ENCODE data around the gene HCFC1.

HCFC1 gene

GRCh38 chrX:153957224-153957623 is 14.4 kb downstream of the HCFC1 start:
- DNase-seq (ENCODE audit: low read depth), result no peak

GRCh38 chrX:153956044-153956907 is 15.3 kb downstream of the HCFC1 start:
- DNase-seq (ENCODE audit: low read depth), result no peak

GRCh38 chrX:153955228-153955732 is 16.3 kb downstream of the HCFC1 start:
- DNase-seq (ENCODE audit: low read depth), result no peak

GRCh38 chrX:153954558-153955227 is 16.9 kb downstream of the HCFC1 start:
- DNase-seq (ENCODE audit: low read depth), result no peak

GRCh38 chrX:153953892-153954557 is 17.6 kb downstream of the HCFC1 start:
- no peak for DNase-seq (ENCODE audit: low read depth)

- DNase-seq (ENCODE audit: low read depth), result peak; percentile 41
Observed at GRCh38 chrX:153953342-153953830, 18.2 kb downstream of the HCFC1 start.

GRCh38 chrX:153952373-153953026 is 19.1 kb downstream of the HCFC1 start:
- DNase-seq (ENCODE audit: low read depth), result no peak

- DNase-seq (ENCODE audit: low read depth), result no peak
Observed at GRCh38 chrX:153951683-153952372, 19.8 kb downstream of the HCFC1 start.

- DNase-seq (ENCODE audit: low read depth), result no peak
Observed at GRCh38 chrX:153950127-153950526, 21.5 kb downstream of the HCFC1 start.

GRCh38 chrX:153948847-153949805 is 22.5 kb downstream of the HCFC1 start:
- no peak for DNase-seq (ENCODE audit: low read depth)

GRCh38 chrX:153948002-153948466 is 23.6 kb downstream of the HCFC1 start:
- no peak for DNase-seq (ENCODE audit: low read depth)

- DNase-seq (ENCODE audit: low read depth), result peak; percentile 56
Observed at GRCh38 chrX:153947009-153947769, 24.4 kb downstream of the HCFC1 start.

- no peak for DNase-seq (ENCODE audit: low read depth)
Observed at GRCh38 chrX:153945956-153946943, 25.4 kb downstream of the HCFC1 start.

- DNase-seq (ENCODE audit: low read depth), result no peak
Observed at GRCh38 chrX:153944800-153945150, 26.8 kb downstream of the HCFC1 start.

GRCh38 chrX:153944140-153944799 is 27.3 kb downstream of the HCFC1 start, which contains the start of gene RENBP:
RENBP (minus strand) TSS chrX:153944643; CDS start chrX:153944610, 33 bp downstream.
- DNase-seq (ENCODE audit: low read depth), result no peak

GRCh38 chrX:153941336-153942252 is 30.0 kb downstream of the HCFC1 start:
- no peak for DNase-seq (ENCODE audit: low read depth)

All from fibroblast of gingiva (primary cell).